CD4-positive, alpha-beta T cell treated with Interleukin-1 beta for 1 hour (primary cell): ENCODE measurements around the gene SFI1.
"Not testable (repeated sequence)": the region's sequence is repeated elsewhere in the genome, so short reads cannot be mapped to it uniquely, and the experiment has no call there.

ENCODE experiments used
- DNase-seq, 2 donors: peaks; one replicate each; pipeline ENCODE4 v3.0.0-alpha.2; 2020 to 2022

SFI1 gene

DNA sequence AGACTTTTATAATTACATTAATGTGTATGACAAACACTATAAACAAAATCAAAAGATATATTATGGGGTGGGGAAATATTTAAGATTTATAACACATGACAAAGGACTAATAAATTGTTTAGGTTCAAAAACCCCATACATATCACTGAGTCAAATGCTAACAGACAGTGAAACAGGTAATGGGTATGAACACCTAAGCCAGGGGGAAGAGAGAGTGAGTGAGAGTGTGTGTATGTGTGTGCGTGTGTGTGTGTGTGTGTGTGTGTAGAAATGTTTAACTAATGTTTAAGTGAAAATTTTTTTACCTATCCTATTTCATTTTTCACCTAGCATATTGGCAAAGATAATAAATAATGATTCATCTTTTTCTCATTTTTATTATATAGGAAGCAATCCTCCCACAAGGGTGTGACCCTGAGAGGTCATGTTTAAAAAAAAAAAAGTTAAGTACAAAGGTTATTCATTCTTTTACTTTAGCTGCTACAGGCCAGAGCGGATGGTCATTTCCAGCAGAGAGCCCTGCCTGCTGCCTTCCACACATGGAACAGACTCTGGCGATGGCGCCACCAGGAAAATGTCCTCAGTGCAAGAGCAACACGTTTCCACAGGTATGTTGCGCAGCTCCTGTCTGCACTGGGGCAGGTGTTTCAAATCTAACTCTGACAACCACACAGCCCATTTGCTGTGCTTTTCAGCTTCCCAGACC, 92.8 kb downstream of the SFI1 start:
- no peak for DNase-seq

GRCh38 chr22:31590161-31590560, 93.8 kb downstream of the SFI1 start:
- not testable (repeated sequence) for DNase-seq

DNA sequence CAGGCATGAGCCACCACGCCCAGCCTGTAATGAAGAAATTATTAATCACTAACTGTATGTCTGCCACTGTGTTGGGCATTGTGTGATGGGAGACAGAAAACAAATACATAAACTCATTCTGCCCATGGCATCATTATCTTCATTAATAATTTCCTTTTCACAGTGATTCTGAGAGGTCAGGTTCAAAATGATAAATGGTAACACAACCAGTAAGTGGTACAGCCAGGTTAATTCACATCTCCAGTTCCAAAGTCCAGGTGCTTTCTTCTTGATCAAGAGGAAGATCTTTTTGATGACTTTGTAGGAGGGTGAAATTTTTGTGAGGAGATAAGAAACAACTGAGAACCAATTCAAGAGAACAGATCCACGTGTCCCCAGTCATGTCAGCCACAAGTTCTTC, 98.9 kb downstream of the SFI1 start:
- DNase-seq = no peak

- no peak for DNase-seq
These were observed 106.1 kb downstream of the SFI1 start for GRCh38 chr22:31602259-31602952.

DNA sequence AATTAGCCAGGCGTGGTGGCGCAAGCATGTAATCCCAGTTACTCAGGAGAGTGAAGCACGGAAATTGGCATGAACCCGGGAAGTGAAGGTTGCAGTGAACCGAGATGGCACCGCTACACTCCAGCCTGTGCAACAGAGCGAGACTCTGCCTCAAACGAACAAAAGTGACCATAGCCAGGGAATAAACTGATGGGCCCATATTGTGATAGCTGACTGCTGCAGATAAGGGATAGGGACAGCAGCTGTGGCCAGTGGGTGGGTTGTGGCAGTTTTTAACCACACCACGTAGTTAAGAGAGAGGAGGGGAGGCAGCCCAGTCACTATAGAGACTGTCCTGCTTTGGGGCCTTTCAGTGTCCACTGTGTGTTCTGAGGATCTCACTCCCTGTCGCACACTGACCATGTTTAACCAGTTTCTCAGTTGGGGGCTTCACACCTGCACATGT, 106.8 kb downstream of the SFI1 start:
- DNase-seq = no peak

DNA sequence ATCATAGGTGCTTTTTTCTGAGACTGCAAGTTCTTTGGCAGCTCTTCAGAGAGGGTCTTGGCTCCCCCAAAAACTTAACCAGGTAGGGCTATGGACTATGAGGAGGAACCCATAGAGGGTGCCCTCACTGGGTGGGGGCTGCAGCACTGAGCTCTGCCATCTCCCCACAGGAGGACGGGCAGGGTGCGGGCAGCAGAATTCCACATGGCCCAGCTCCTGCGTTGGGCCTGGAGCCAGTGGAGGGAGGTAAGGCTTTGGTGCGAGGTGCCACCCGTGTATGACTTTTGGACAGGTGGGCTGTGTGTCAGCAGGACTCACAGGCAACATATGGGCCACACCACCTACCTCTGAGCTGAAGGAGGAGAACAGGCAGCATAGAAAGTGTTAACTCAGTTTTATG, 107.2 kb downstream of the SFI1 start:
- DNase-seq = no peak

GRCh38 chr22:31604137-31604705, 107.9 kb downstream of the SFI1 start:
- DNase-seq = no peak

DNA sequence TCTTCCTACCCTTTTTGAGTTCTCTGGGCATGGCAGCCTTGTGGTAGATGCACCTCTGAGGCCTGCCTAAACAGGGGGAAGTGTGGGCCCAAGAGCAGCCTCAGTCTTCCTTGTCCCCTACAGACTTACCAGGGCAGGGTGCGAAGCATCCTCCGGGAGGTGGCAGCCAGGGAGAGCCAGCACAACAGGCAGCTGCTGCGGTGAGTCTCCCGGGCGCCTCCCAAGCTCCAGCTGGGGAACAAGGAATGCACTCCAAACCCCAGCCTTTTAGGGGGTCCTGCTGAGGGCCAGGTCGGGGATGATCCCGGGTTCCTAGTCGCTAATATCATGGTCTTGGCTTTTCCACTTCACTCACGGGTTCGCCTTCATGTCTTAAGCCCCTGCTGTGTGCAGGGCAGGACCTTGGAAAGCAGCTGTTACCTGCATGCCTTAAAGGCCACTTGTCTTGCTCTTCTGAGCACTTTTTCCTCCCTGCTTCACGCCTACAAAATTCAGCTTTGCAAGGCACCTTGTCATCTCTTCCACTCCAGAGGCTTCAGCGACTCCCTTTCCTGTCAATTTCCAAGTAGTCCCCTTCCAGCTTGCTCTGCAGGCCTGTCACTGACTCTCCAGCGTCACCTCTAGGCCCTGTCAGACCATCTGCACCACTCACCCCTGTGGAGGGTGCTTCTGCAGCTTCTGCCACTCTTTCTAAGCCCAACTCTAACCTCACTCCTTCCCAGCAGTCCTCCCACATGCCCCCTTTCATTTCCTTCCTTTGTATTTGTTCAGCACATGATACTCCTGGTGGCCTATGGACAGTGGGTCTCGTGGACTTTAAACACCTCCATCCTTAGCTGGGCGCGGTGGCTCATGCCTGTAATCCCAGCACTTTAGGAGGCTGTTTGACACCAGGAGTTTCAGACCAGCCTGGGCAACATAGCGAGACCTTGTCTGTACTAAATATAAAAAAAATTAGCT, 108.7 kb downstream of the SFI1 start:
- no peak for DNase-seq

- no peak for DNase-seq
These were observed 109.7 kb downstream of the SFI1 start for GRCh38 chr22:31605851-31606585.

- DNase-seq = no peak
These were observed 111.4 kb downstream of the SFI1 start for GRCh38 chr22:31607696-31608095.

DNA sequence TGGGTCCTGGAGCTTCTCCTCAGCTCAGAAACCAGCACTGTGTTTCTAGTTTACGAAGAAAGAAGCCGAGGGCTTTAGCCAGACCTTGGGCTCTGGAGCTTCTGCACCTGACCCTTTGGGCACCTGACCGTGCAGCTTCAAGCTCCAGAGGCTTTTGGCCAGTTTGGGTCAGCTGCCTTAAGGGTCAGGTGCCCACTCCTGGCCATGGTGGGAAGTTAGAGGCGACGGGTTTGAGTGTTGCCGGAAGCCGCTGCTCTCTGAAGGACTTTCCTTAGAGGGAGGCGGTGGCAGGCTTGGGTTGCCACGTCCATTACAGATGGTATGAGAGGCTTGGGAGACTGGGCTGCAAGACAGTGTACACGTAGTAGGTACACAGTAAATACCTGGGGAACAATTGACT, 113.4 kb downstream of the SFI1 start:
- no peak for DNase-seq

GRCh38 chr22:31610611-31611010, 114.3 kb downstream of the SFI1 start:
- DNase-seq = no peak

GRCh38 chr22:31611061-31611760, 114.9 kb downstream of the SFI1 start:
- no peak for DNase-seq

DNA sequence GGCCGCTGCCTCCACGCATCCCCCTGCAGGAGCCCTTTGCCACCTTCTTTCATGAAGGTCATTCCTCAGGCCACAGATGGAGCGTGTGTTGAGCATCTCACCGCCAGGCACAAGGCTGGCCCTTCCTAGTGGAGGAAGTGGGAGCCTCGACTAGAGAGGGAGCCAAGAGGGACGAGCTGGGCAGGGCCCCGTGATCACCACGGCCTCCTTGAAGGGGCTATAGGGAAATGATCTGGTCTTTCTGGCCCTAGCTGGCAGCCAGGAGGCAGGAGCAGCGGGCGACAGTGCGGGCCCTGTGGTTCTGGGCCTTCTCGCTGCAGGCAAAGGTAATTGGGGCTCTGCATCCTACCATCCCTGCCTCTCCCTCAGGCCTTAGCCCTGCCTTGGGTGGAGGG, 116.6 kb downstream of the SFI1 start:
- no peak for DNase-seq

DNA sequence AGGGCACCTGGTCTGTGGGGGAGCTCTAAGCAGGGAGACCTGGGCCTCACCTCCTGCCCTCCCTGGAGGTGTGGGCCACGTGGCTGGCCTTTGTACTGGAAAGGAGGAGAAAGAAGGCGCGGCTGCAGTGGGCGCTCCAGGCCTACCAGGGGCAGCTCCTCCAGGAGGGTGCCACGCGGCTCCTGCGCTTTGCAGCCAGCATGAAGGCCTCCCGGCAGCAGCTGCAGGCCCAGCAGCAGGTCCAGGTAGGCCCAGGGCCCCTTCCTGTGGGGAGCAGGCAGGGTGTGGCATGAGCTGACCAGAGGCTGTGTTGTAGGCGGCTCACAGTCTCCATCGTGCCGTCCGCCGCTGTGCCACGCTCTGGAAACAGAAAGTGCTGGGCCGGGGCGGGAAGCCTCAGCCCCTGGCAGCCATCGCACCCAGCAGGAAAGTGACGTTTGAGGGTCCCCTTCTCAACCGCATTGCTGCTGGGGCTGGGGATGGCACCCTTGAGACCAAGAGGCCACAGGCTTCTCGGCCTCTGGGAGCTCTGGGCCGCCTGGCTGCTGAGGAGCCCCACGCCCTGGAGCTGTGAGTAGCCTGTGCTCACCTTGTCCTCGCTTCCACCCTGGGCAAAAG, 117.1 kb downstream of the SFI1 start:
- no peak for DNase-seq

- no peak for DNase-seq
These were observed 117.6 kb downstream of the SFI1 start for GRCh38 chr22:31613904-31614296.

DNA sequence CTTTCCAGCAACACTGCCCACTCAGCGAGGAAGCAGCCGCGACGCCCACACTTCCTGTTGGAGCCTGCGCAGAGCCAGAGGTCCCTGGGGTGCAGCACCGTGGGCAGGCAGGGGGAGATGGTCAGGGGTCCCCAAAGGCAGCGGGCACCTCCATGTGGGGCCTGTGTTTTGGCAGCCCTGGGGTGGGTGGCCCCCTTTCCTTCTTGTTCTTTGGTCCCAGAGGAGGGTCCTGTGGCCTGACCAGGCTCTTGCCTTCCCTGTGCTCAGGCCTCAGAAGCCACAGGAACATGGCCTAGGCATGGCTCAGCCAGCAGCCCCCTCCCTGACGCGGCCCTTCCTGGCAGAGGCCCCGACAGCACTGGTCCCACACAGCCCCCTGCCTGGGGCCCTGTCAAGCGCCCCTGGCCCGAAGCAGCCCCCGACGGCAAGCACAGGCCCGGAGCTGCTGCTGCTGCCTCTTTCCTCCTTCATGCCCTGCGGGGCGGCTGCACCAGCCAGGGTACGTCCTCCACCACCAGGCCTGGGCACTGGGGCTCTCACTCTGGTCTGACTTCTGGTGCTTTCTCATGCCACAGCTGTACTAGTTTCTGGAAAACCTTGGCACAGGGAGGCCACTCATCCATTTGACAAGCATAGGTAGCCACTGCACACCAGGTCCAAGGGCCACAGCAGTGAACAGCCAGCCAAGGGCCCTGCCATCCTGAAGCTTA, 118.6 kb downstream of the SFI1 start:
- DNase-seq = no peak

GRCh38 chr22:31615491-31615860, 119.1 kb downstream of the SFI1 start:
- no peak for DNase-seq

- DNase-seq = no peak
These were observed 119.6 kb downstream of the SFI1 start for GRCh38 chr22:31615940-31616314.

DNA sequence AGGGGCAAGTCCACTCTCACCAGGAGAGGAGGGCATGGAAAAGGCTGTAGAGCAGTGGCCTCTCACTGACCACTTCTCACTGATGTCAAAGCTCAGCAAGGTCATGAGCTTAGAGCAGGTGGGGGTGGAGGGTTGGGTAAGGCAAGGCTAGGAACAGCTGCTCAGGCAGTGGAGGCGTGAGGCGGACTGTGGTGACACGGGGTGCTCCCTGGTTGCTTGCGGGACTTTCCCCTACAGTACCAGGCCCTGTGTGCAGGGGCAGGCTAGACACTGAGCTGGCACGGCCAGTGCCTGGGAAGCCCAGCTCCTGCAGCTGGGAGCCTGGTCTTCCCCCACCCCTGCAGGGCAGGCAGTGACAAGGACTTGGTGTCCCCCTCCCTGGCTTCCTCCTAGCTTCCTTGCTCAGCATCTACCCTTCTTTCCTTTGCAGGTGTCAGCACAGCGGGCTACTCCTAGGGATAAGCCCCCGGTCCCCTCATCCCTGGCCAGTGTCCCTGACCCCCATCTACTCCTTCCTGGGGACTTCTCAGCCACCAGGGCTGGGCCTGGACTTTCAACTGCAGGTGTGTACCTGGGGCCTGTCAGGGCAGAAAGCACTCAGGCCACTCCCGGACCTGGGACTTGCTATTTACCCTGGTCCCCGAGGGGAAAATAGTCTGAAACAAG, 120.1 kb downstream of the SFI1 start:
- no peak for DNase-seq
